Hepatocyte (in vitro differentiated cells): ENCODE measurements around the gene ZFPM1.

Source experiments
- CTCF ChIP-seq: fragments of 200-600 bp; sonication (generic); IDR thresholded peaks from 2 replicates; pipeline ENCODE4 v1.5.1; 2016; ENCODE audit warnings: antibody characterized with exemption, mild to moderate bottlenecking; ENCODE audit not compliant: poor library complexity
- EZH2 ChIP-seq: fragments of 200-600 bp; sonication (generic); IDR thresholded peaks from 2 replicates; pipeline ENCODE4 v1.6.1; 2016; ENCODE audit warnings: antibody characterized with exemption, mild to moderate bottlenecking, borderline replicate concordance

- TF ChIP-seq CTCF (peak; percentile 5), EZH2 (no peak)
Measured at GRCh38 chr16:88428616-88429386, 24.3 kb upstream of the ZFPM1 start.
